Epithelial cell of proximal tubule (primary cell): ENCODE measurements around the gene ST8SIA1. TPM values are rescaled to one million over a fixed set of nuclear protein-coding genes. Genes with fewer than 3 reads are reported as not detected.

Source experiments
- DNase-seq: peaks from one replicate; pipeline ENCODE4 v3.0.0-alpha.2; 2011; ENCODE audit warnings: low read depth
- H3K4me3 ChIP-seq: 2 replicates; pipeline ENCODE4 v1.5.1; 2011; ENCODE audit warnings: low read depth, mild to moderate bottlenecking, low read length
- total RNA-seq: library from RNA; depleted of rRNA; stranded (reverse); fragments of >200 nt; gene quantifications from 2 replicates; pipeline ENCODE4 v1.2.3, GENCODE V29; 2015
- TF ChIP-seq, protein P1 (sequence below): conservative IDR thresholded peaks from 2 replicates; pipeline ENCODE4 v1.5.1; 2012; ENCODE audit warnings: low read depth, mild to moderate bottlenecking, low read length

Gene ST8SIA1
- total RNA-seq, 1 donor from 2014 or later, result 1.0 TPM

DNA sequence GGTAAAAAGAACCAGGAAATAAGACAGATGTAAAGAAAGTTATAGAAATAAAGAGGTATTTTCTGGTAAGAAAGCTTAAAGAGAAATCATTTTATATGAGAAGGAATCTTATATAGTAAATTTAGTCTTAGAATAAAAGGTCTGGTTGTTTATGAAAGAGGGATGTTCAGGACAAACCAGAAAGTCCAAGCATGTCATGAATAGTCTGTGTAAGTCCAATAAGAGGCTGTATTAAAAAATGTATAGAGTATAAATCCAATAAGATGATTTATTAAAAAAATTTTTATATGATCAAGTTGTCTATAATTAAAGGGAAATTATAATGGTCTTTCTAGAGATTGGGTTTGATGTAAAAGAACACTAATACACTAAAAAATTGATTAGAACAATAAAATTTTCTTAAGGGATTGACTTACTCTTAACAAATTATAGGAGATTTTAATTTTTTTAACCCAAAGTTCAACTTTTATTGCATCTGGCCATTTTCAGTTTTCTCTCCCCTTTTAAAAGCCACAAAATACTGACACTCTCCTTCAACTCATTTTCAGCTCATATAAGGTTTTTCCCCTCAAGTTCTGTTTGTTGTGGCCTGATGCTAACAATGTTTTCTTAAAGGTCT, 35.1 kb downstream of the ST8SIA1 start:
- TF ChIP-seq, protein P1, sequence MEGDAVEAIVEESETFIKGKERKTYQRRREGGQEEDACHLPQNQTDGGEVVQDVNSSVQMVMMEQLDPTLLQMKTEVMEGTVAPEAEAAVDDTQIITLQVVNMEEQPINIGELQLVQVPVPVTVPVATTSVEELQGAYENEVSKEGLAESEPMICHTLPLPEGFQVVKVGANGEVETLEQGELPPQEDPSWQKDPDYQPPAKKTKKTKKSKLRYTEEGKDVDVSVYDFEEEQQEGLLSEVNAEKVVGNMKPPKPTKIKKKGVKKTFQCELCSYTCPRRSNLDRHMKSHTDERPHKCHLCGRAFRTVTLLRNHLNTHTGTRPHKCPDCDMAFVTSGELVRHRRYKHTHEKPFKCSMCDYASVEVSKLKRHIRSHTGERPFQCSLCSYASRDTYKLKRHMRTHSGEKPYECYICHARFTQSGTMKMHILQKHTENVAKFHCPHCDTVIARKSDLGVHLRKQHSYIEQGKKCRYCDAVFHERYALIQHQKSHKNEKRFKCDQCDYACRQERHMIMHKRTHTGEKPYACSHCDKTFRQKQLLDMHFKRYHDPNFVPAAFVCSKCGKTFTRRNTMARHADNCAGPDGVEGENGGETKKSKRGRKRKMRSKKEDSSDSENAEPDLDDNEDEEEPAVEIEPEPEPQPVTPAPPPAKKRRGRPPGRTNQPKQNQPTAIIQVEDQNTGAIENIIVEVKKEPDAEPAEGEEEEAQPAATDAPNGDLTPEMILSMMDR, result no peak
- H3K4me3 ChIP-seq, result no peak overlapping the region
- DNase-seq, result no peak

DNA sequence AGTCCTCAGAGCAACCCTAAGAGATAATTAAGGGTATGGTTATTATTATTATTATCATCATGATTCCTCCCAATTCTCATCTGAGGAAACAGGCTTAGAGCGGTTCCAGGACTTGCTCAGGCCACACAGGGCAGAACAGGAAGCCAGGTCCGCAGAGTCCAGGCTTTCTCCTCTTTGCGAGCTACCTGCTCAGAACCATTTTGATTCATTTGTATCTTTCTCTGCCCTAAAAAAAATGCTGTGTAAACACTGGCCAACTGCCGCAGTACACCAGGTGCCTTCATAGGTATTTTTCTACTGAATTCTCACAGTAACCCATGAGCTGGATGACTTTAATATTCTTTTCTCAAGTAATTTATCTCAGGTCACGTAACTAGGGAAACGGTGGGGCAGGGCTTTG, 45.3 kb downstream of the ST8SIA1 start:
- DNase-seq, result no peak
- H3K4me3 ChIP-seq, result no peak overlapping the region
- TF ChIP-seq, protein P1, result no peak

DNA sequence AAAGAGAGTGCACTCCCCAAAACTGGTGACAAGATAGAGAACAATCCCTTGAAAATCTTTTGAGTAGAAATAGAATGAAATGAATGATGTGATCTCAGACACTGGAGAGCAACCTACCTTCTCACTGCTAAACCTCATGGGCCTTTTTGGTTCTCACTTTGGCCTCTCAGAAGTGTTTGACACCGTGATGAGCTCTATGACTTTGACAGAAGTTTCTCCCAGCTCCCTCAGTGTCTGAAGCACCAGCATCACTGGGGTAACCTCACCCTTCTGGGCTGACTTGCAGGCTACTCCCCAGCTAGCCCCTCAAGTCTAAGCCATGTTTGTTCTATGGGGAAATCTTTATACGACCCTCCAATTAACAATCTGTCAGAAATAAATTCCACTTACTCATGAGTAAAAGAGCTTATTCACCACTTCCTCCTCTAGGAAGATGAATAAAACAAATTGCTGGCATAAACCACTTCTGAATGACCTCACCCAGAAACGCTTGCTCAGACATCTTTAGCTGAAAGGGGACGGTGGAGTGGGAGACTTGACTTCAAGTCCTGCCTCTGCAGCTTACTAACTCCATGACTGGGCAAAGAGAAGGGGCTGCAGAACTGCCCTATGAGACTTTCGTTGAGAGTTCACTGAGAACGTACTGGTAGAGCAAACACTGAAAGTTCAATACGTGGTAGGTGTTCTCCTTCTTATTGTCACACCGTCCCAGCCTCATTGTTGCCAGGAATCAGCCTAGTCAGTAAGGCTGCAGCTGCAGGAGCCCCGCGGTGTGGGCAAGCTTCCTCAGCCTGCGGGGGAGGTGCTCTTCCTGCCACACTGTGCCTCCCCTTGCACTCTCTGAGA, 46.5 kb downstream of the ST8SIA1 start:
- TF ChIP-seq, protein P1, result no peak
- H3K4me3 ChIP-seq, result no peak overlapping the region
- no peak for DNase-seq

DNA sequence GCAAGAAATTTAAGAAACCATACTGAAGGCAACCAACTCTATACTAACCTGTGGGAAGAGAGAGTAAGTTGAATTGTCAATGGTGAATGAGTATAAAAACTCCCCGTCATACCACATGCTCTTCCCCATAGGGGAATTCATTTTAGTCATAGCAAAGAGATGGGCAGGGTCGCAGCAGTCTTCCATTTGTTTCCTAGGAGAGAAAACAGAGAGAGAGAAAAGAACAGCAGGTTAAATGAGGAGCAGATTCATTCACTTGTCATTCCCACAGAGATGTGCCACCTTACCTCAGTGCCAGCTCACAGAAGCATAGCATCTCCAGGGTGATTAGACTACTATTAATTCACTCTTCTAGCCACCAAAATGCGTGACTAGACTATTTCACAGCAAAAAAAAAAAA, 47.4 kb downstream of the ST8SIA1 start:
- DNase-seq, result no peak
- TF ChIP-seq, protein P1, result no peak
- H3K4me3 ChIP-seq, result no peak overlapping the region

DNA sequence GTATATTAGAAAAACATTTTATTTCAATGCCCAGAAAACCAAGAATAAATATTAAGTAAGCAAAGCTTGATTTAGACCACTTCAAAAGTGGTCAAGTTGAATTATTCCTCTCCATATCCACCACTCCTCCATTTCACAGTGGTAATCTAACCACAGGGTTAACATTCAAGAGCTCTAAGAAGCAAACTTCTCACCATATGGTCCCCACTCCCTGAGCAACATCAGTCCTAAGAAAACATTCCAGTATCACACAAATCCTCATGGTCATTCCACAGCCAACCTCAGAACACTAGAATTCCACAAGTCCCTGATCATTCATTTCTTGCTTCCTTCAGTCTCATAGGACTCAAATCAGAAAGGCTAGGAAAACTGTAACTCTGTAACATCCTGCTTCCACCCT, 47.9 kb downstream of the ST8SIA1 start:
- no peak for DNase-seq
- TF ChIP-seq, protein P1, result no peak
- no peak overlapping the region for H3K4me3 ChIP-seq

GRCh38 chr12:22285846-22286245, 48.7 kb downstream of the ST8SIA1 start:
- TF ChIP-seq, protein P1, result no peak
- no peak for DNase-seq
- no peak overlapping the region for H3K4me3 ChIP-seq

GRCh38 chr12:22284871-22285270, 49.6 kb downstream of the ST8SIA1 start:
- no peak overlapping the region for H3K4me3 ChIP-seq
- DNase-seq, result no peak
- TF ChIP-seq, protein P1, result no peak
